Stimulated activated CD4-positive, alpha-beta T cell treated with anti-CD3 and anti-CD28 coated beads, Interleukin-15, amount 100 ng/mL, for 1 hour (primary cell): ENCODE results near the gene ADAMTS12.

Experiments
- DNase-seq, 2 donors: peaks; one replicate each; pipeline ENCODE4 v3.0.0-alpha.2; 2020; ENCODE audit warnings: low read depth in 1 of 2, low spot score in 1 of 2

The ADAMTS12 gene

DNA sequence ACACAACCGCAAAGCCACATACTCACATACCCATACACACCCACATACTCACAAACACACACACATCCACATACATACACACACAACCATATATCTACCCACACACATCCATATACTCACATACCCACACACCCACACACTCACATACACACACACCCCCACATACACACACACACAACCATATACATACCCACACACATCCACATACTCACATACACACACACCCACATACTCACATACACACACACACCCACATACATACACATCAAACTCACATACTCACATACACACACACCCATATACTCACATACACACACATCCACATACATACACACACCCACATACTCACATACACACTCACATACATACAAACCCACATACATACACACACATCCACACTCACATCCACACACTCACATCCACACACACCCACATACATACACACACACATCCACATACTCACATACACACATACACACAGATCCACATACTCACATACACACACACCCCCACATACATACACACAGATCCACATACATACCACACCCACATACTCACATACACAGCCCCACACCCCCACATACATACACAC is 220.0 kb downstream of the ADAMTS12 start:
- no peak for DNase-seq

DNA sequence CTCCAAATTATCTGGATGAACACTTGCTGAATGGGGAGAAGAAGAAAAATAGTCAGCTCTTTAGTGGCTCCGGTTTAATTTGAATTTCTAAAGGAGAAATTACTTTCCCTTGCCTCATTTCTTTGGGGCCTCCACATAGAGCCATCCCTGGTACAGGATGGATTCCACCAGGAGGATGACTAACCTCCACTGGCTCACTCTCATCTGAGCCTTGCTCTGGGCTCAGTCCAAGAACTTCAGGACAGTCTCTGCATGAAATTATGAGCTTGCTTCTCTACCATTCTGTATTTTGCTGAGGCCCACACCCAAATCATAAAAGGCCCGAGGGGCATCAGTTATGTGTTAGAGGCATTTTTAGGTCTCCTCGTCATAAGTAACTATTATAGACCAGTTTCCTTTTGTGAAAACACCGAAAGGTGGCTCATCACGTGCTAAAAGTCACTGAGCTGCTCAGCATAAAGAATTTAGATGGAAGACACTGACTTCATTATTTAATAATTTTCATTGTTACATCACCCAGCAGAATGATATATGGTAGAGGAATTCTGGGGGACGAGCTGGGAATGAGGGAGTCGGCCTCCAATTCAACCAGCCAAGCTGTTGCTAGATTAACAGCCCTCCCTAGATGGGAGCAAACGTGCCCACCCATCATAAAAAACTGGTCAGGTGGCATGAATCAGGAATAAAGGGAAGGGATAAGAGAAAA is 228.9 kb downstream of the ADAMTS12 start:
- DNase-seq, result no peak

DNA sequence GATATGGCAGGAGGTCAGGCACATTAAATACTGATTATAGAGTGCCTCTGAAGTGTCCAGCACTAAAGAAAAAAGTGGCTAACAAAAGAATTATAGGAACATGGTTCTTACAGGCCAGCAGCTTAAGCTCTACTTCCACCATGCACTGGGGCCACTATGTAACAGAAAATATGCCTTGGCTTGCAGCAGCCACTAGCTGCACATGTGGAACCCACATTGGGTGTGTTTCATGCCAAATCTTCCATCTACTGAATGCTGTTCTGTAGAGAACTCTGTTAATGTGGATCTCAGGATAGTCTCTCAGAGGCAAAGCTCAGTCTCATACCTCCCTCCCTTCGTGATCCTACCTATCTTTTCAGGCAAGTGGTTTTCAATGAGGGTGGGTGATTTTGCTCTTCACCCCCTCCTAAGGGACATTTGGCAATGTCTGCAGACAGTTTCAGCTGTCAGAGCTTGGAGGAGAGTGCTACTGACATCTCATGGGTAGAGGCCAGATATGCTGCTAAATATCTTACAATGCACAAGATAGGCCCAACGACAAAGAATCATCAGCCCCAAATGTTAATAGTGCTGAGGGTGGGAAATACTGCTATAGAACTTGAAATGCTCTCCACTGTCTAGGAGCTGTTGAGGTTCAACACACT is 232.1 kb downstream of the ADAMTS12 start:
- no peak for DNase-seq

DNA sequence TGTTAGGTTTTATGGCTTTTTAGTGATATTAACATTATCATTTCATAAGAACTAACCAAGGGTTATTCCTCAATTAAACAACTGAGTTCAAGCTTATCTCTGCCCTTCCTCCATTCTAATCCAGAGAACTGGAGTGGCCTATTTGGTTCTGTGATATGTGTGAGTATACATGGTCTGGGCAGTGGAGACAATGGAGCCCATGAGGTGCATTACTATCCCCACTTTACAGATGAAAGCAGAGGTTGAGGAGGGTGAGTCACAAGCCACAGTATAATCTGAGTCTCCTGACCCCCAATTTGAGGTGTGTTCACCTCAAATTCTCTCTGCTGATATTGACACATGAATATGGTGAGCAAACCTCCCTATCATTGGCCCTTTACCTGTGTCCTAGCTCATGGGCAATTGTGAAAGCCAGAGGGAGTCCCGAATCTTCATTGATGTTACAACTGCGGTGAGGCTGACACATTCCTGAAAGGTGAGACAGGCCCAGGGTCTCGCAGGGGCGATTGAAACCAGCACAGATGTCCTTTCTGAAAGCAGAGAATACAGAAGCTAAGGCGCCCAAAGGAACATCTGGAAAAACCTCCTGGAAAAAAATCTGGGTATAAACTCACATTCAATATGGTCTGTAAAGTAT is 233.9 kb downstream of the ADAMTS12 start:
- DNase-seq, result no peak

DNA sequence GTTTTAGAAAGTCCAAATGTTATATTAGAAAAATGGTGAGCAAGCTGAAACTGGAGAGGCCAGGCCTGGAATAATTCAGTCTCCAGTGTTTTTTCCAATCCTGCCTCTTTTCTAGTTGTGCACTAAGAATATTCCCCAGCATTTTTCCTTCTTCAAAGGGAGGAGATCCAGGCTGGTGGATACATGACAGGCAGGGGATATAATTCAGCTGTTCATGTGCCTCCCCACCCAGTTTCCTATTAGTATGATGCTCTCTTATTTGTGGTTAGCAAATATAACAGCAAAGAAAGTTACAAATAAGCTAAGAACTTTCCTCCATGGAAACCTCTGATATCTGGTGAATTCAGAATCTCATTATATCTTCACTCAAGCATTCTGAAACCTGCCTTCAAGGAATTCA is 234.6 kb downstream of the ADAMTS12 start:
- no peak for DNase-seq

DNA sequence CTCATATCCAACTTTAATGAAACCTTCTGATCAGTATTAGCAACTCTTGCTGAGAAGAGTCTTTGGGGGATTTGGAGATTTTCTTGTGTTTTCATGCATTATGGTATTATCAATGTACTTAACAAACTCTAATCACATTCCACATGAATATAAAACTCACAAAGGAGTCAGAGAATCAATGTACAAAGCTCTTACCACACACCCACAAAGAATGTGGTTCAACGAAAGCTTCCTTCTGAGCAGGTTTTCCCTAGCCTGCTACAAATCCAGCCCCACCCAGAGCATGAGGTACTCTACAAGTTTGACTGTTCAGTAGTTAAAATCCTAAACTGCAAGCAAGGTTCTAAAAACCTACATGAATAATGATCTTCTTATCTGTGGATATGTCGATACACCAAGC is 240.9 kb downstream of the ADAMTS12 start:
- DNase-seq, result no peak

DNA sequence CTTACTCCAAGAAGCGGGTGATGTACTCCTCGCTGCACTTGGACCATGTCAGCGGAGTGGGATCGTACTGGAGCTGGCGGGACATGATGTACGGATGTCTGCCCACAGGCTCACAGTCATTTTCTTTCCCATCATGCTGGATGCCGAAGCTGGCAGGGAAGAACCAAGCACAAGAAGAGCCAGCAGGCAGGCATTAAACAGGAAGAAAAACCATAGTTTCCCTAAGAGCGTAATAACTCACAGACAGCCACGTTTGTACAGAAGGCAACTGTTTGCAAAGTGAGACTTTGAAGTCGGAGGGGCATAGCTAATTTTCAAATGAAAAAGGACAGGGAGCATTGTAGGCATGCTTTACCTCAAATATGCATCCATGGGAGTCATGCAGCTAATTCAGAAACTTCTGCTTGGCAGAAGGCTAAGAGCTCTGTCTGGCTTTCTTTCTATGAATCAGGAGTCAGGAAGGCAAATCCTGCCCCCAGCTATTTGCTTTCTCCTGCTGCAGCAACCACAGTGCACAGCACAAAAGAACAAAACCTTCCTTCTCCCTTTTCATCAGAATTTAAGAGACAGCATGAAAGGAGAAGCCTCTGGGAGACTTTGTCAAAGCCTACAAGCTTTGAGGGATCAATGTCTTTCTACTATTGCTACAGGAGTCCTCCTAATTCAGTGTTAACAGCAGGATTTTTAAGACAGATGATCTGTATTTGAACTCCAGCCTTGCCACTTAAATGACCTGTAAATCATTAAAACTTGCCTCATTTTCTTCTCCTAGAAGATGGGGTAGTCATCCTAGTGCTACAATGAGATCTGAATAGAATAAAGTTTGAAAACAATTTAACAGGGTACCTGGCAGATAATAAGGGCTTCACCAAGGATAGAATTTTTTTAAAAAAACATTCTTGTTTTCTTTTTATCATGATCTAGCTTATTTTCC is 242.0 kb downstream of the ADAMTS12 start:
- DNase-seq, result no peak

DNA sequence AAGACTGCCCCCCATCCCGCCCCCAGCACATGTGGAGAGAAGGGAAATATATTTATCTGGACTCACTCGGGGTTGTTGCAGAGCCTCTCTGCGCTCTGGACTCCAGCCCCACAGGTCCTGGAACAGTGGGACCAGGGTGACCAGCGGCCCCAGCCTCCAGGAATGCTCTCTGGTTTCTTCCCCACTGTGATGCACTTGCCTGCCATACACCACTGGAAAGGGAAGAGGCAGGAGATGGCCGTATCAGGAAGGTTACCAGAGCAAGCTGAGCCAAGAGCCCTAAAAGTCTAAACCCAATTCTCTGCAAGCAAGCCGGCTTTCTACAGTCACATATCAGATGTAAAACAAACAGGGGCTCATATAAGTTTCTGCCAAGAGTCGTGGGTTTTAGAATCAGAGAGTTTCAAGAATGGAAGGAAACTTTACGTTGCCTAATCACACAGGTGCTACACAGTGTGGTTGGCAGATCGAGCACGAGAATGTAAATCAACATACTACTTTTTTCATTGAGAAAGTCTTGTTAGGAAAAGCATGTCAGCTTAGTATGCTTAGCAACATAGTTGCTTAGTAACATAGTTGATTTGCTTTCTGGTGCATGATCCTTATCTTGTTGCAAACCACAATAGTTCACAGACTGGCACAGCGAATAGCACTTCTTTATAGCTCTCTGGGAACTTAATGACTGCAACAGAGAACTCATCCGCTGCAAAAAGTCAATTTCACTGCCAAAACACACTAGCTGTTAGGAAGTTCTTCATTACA is 249.9 kb downstream of the ADAMTS12 start:
- DNase-seq, result no peak

DNA sequence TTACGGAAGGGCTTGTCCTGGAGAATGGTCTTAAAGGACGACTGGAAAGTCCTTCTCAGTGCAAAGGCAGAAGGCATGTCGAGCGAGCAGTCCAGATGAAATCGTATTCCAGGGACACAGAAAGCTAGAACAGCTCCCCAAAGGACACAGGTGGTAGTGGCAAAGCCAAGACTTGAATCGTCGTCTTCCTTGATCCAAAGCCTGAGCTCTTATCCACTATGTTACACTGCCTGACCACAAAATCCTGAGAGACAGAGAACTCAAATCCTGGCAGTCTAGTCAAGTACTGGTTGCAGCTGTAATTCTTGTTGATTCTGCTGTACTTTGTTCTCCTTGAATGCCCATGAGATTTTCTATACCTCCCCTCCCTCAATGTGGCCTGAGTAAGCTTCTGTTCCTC is 252.3 kb downstream of the ADAMTS12 start:
- no peak for DNase-seq

DNA sequence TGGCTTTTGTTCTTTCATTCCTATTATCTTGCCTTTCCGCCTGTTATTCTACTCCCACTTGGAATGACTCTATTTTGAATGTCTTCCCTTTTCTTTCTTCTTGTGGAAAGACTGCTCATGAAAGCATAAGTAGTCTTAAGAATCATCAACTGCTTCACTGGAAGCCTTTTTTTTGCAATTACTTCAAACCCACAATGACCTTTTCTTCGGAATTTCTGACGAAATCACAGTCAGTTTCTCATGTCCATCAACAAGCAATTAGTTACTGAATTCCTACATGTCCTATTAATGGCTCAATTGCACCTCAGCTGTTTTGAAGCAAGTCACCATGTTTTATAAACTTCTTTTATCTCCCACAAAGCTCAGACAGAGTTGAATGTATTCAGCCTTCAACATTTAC is 254.8 kb downstream of the ADAMTS12 start:
- no peak for DNase-seq

DNA sequence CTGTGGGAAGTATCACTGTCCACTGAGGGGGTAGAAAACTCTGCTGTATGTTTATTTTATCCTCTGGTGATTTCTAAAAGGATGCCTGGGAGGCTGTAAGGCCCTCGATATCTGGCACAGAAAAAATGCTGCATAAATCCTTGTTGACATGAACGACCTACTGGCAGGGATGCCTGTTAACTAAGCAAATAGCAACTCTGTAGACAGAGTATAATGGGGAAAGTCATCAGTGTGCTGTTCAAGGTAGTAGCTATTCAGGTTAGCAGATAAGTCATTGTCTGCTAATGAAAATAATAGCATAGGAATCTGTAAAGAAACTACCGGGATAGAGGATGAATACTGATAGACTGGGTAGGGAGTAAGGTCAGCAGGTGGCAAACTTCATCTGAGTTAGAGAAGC is 256.2 kb downstream of the ADAMTS12 start:
- DNase-seq, result no peak

DNA sequence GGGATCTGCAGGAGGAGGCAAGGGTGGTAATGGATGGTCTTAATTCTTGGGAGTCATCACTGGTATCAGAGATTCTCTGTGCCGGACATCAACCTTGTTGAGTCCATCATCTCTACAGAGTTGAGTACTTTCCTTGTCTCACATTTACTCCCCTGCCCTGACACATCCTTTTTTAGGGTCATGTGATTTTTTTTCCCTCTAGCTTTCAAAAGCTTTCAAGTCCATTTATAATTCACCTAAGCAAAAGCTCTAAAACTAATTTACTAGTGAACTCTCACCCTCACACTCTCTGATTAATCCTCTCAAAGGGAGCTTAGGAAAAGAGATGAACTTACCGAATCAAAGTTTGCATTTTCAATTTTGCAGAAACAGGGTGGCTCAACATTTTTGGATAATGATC is 258.1 kb downstream of the ADAMTS12 start:
- no peak for DNase-seq

DNA sequence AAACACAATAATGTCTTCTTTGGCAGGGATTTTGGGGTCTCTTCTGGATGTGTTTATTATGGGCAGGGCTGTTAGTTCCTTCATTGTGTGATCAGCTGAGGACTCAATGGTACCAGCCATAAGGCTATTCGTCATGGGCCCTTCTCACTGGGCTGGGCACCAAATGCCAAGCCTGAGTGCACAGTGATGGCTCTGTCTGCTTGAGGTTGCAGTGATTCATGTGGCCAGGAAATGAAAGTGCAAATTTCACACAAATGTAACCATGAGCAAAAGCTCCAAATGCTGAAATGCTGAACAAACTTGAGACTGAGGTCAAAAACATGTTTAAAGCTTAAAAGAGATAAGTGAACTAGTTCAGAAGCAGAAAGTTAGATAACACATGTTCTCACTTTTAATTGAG is 260.0 kb downstream of the ADAMTS12 start:
- DNase-seq, result no peak

DNA sequence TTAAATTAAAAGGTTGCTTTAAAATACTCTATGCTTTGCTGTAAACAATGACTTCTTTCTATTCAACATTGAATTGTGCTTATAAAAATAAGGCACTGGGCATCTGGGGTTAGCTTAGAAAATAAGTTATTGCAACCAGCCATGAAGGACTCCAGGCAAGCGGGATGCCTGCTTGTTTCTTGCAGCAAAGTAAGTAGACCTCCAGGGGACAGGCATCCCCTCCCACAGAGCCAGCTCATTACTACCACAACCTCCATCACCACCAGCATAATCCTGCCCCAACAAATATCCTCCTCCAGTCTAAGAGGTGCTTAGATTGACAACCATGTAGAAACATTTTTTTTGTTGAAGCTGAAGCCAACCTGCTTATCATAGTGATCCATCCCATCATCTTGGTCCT is 260.7 kb downstream of the ADAMTS12 start:
- no peak for DNase-seq

DNA sequence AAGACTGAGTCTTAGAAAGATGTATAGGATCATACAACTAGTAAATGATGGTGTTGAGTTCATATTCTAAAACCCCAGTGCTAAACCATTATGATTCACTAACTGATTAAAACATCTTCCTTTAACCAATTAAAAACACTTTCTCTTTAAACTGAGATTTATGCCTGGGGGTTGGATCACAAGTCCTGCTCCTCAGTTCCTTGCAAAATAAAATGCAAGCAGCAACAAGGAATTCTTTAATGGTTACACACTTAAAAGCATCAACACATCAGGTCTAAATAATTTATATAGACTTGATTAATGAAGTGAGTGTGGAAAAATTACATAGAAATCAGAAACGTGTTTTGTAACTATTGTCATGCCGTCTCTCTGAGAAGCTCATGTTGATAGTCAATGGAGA is 261.8 kb downstream of the ADAMTS12 start:
- DNase-seq, result no peak

DNA sequence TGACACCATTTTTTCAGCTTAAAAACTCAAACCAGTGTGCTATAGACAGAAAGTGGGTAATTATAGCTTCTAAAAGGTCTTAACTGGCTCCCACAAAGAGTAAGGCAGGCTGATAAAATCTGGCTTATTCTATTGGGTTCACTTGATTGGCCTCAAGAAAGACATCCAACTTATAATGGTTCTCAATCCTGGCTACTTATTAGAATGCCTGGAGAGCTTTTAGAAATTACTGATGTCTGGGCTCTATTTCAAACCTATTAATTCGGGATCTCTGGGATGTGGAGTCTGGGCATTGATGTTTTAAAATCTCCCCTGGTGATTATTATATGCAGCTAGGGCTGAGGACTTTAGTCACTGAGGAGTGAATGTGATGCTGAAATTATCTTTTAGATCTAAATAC is 263.0 kb downstream of the ADAMTS12 start:
- no peak for DNase-seq

DNA sequence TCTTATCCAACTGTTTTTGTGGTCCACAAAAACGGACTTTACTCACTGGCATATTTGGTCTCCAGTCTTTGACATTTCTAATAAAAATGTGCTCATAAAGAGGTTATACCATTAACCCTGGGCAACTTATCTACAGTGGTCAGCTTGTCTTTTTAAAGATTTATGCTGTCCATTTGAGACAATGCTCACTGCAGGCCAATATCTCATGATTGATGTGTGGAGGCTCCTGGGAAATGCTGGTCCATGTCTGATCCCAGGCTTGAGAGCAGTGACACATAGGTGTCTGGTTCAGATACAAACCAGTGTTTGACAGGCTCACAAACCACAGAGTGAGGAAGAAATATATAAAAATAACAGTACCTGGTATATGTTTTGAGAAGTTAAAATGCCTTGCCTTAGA is 270.3 kb downstream of the ADAMTS12 start:
- no peak for DNase-seq

DNA sequence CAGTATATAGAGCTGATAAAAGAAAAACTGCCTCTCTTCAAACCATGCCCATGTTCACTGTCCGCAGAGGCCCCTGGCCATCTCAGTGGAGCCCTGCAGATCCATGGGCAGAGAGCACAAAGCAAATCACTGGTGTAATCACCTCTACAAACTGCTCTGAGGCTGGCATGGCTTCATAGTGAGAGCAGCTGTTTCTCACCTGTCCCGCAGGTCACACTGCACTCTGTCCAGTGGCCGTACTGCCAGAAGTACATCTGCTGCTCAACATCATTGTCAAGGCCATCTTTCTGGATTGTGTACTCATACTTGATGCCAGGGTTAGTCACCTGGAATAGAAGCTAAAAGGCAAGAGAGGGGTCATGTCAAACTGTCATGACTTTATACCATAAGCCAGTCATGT is 277.8 kb downstream of the ADAMTS12 start:
- no peak for DNase-seq

DNA sequence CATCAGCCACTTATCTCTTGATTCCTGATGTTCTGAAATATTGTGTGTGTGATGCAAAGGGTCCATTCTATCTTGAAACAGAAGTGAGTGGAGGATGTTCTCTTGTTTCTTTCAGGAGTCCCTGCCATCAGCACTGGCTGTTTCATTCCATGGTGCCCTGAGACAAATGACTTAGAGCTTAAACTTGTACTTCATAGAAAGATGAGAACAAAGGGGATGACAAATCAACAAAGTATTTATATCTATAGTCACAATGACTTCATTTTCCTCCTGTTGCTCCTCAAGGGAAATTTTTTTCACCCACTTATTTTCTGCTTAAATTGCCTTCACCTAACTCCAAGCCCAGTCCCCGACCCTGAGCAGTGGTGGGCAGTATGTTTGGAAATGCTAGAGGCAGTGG is 279.4 kb downstream of the ADAMTS12 start:
- DNase-seq, result no peak

DNA sequence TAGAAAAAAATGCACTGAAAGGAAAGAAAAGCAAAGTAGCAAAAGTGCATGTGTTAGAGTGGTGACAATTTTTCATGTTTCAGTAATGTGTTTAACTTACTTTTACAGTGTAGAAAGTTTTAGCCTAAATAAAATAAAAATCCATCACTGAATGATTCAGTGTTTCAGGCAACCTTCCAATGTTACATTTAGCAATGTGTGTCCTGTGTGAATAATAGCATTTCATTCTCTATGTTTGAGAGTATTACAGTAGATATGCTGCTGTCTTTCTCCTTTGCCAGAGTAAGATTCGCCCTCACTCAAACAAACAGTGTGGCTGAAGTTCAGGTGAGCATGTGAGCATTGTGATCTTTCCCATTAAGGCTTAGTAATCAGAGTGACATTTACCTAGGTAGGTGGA is 279.9 kb downstream of the ADAMTS12 start:
- DNase-seq, result no peak
